CD4-positive, alpha-beta T cell (primary cell): ENCODE data around the gene MLXIPL. TPM values are rescaled to one million over a fixed set of nuclear protein-coding genes. Genes with fewer than 3 reads are reported as not detected.
"Not testable (repeated sequence)": the region's sequence is repeated elsewhere in the genome, so short reads cannot be mapped to it uniquely, and the experiment has no call there.

ENCODE experiments used
- ATAC-seq: fragments of 200-7000 bp; cut with Tn5 transposase; one replicate; pipeline ENCODE4 v1.10.0; 2022; ENCODE audit warnings: mild to moderate bottlenecking; ENCODE audit not compliant: poor library complexity
- CTCF ChIA-PET: fragments of 350-600 bp; sonication (Branson Sonifier 250); formaldehyde crosslinking; loops from one replicate; lab custom pipeline; 2021; ENCODE audit warnings: antibody characterized with exemption, inconsistent platforms; lab: Charles Lee
- POLR2A ChIA-PET: fragments of 350-600 bp; sonication (Branson Sonifier 250); formaldehyde crosslinking; loops from one replicate; lab custom pipeline; 2021; ENCODE audit warnings: antibody characterized with exemption, inconsistent platforms; lab: Charles Lee
- DNase-seq, 14 experiments: peaks; one replicate each; pipeline ENCODE4 v3.0.0-alpha.2; 2013 to 2020; ENCODE audit warnings: mixed read lengths in 2 of 14
- H3K27ac ChIP-seq, 2 donors: one replicate each; pipeline versions ENCODE4 v1.5.1 to v1.7.0; 2013; ENCODE audit warnings: low read length in 2 of 2, low read depth in 1 of 2, mild to moderate bottlenecking in 1 of 2
- H3K27me3 ChIP-seq, 2 experiments: 1 replicate in 1 of 2; 2 replicates in 1 of 2; pipeline versions ENCODE4 v1.6.1 to v1.7.0; 2013; ENCODE audit warnings: low read length in 2 of 2, control low read depth in 1 of 2, mild to moderate bottlenecking in 1 of 2, moderate library complexity in 1 of 2; ENCODE audit not compliant: insufficient read depth in 2 of 2, control insufficient read depth in 1 of 2
- H3K36me3 ChIP-seq: one replicate; pipeline ENCODE4 v1.6.1; 2013; ENCODE audit warnings: low read length, control low read depth; ENCODE audit not compliant: insufficient read depth
- H3K4me1 ChIP-seq: one replicate; pipeline ENCODE4 v1.6.1; 2013; ENCODE audit warnings: low read length, control low read depth; ENCODE audit not compliant: insufficient read depth
- H3K4me3 ChIP-seq: one replicate; pipeline ENCODE4 v1.5.1; 2013; ENCODE audit warnings: mild to moderate bottlenecking, low read length, moderate library complexity
- H3K9me3 ChIP-seq, 2 experiments: 1 replicate in 1 of 2; 2 replicates in 1 of 2; pipeline versions ENCODE4 v1.6.1 to v1.7.0; 2013; ENCODE audit warnings: low read length in 2 of 2, mild to moderate bottlenecking in 2 of 2, control low read depth in 1 of 2, moderate library complexity in 1 of 2; ENCODE audit not compliant: control insufficient read depth in 1 of 2, insufficient read depth in 1 of 2
- H3K27ac Mint-ChIP-seq: one replicate; pipeline ENCODE4 v1.8.0; 2020; ENCODE audit warnings: mixed read lengths
- H3K27me3 Mint-ChIP-seq: one replicate; pipeline ENCODE4 v1.8.0; 2021; ENCODE audit warnings: mixed read lengths
- H3K36me3 Mint-ChIP-seq: one replicate; pipeline ENCODE4 v1.8.0; 2021; ENCODE audit warnings: low read depth, mixed read lengths
- H3K4me1 Mint-ChIP-seq: one replicate; pipeline ENCODE4 v1.8.0; 2021; ENCODE audit warnings: low read depth, mixed read lengths
- H3K4me3 Mint-ChIP-seq: one replicate; pipeline ENCODE4 v1.8.0; 2020; ENCODE audit warnings: mild to moderate bottlenecking, mixed read lengths
- H3K9me3 Mint-ChIP-seq: one replicate; pipeline ENCODE4 v1.8.0; 2020; ENCODE audit warnings: mixed read lengths
- intact Hi-C, 2 experiments: fragments of 100-400 bp; cut with DNase I in 1 of 2; cut with micrococcal nuclease in 1 of 2; formaldehyde crosslinking; loops; one replicate each; pipeline versions ENCODE4 v1.15.1 to v1.9.0; 2023 to 2025; cut with DNase I, micrococcal nuclease
- total RNA-seq, 174 experiments: library from RNA in 2 of 174; stranded (reverse) in 2 of 174; gene quantifications; one replicate each; pipeline ENCODE4 v1.2.3 and lab custom pipeline; 2021 to 2026
- TF ChIP-seq, protein P1 (sequence below): fragments of 200-600 bp; IDR thresholded peaks from one replicate; pipeline ENCODE4 v1.8.0; 2022; ENCODE audit warnings: antibody characterized with exemption, mild to moderate bottlenecking

The MLXIPL gene
- total RNA-seq, 2 experiments from 2014 or later, result not detected

DNA sequence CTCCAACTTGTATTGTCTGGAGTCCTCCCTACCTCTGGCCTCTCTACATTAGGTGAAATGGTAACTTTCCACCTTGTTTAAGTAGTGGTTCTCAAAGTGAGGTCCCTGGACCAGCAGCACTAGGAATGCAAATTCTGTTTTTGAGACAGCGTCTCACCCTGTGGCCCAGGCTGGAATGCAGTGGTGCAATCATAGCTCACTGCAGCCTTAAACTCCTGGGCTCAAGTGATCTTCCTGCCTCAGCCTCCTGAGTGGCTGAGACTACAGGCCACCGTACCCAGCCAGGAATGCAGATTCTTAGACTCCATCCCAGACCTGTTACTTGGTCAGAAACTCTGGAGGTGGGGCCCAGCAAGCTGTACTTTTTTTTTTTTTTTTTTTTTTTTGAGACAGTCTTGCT lies 39.1 kb downstream of the MLXIPL start:
- CTCF ChIA-PET, result interaction anchor here (1.1 kb wide), 1 partner anchor 140 kb away, joined by 6 read pairs; no protein-coding TSS in a partner anchor
- POLR2A ChIA-PET, result interaction anchor here (0.8 kb wide), 1 partner anchor 28 kb away, joined by 3 read pairs; no protein-coding TSS in a partner anchor
- Mint-ChIP-seq H3K27ac (no peak overlapping the region), H3K36me3 (no peaks in the 10 kb centered on the region), H3K9me3 (no peaks in the 10 kb centered on the region), H3K4me3 (no peak overlapping the region), H3K27me3 (no peaks in the 10 kb centered on the region), H3K4me1 (peaks cover 5% of the 10 kb centered on the region)
- no peak for ATAC-seq
- no peaks in the 10 kb centered on the region for H3K36me3 ChIP-seq
- no peak for DNase-seq
- H3K4me1 ChIP-seq, result peaks cover 4% of the 10 kb centered on the region
- intact Hi-C loops, result no loop called here
- no peaks in the 10 kb centered on the region for H3K9me3 ChIP-seq
- no peak overlapping the region for H3K27ac ChIP-seq
- no peaks in the 10 kb centered on the region for H3K27me3 ChIP-seq
- TF ChIP-seq, protein P1, sequence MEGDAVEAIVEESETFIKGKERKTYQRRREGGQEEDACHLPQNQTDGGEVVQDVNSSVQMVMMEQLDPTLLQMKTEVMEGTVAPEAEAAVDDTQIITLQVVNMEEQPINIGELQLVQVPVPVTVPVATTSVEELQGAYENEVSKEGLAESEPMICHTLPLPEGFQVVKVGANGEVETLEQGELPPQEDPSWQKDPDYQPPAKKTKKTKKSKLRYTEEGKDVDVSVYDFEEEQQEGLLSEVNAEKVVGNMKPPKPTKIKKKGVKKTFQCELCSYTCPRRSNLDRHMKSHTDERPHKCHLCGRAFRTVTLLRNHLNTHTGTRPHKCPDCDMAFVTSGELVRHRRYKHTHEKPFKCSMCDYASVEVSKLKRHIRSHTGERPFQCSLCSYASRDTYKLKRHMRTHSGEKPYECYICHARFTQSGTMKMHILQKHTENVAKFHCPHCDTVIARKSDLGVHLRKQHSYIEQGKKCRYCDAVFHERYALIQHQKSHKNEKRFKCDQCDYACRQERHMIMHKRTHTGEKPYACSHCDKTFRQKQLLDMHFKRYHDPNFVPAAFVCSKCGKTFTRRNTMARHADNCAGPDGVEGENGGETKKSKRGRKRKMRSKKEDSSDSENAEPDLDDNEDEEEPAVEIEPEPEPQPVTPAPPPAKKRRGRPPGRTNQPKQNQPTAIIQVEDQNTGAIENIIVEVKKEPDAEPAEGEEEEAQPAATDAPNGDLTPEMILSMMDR, result no peak
- H3K4me3 ChIP-seq, result no peak overlapping the region

DNA sequence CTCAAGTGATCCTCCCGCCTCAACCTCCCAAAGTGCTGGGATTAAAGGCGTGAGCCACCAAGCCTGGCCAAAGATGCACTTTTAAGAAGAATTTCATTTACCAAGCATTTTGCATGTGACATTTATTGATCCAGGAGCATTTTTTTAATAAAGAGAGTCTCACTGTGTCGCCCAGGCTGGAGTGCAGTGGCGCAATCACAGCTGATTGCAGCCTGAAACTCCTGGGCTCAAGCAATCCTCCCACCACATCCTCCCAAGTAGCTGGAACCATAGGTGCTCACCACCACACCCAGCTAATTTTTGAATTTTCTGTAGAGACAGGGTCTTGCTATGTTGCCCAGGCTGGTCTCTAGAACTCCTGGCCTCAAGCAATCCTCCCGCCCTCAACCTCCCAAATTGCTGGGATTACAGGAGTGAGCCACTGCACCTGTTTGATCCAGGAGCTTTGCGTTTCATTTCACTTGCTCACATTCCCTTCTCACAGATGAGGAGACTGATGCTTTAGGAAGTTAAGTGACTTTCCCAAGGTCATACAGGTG lies 41.6 kb downstream of the MLXIPL start:
- H3K27ac Mint-ChIP-seq, result no peak overlapping the region
- no peak for ATAC-seq
- POLR2A ChIA-PET, result no interaction called here
- peaks cover 18% of the 10 kb centered on the region for H3K4me1 Mint-ChIP-seq
- no peaks in the 10 kb centered on the region for H3K27me3 Mint-ChIP-seq
- H3K36me3 Mint-ChIP-seq, result no peaks in the 10 kb centered on the region
- H3K4me3 Mint-ChIP-seq, result no peak overlapping the region
- Histone ChIP-seq H3K4me1 (peaks cover 13% of the 10 kb centered on the region), H3K36me3 (no peaks in the 10 kb centered on the region), H3K4me3 (no peak overlapping the region), H3K27me3 (no peaks in the 10 kb centered on the region), H3K9me3 (no peaks in the 10 kb centered on the region), H3K27ac (no peak overlapping the region)
- intact Hi-C loops, result no loop called here
- no peak for DNase-seq
- TF ChIP-seq, protein P1, result no peak
- H3K9me3 Mint-ChIP-seq, result no peaks in the 10 kb centered on the region
- CTCF ChIA-PET, result interaction anchor here (0.8 kb wide), 2 partner anchors 24 to 485 kb away, joined by 3 read pairs; no protein-coding TSS in a partner anchor

DNA sequence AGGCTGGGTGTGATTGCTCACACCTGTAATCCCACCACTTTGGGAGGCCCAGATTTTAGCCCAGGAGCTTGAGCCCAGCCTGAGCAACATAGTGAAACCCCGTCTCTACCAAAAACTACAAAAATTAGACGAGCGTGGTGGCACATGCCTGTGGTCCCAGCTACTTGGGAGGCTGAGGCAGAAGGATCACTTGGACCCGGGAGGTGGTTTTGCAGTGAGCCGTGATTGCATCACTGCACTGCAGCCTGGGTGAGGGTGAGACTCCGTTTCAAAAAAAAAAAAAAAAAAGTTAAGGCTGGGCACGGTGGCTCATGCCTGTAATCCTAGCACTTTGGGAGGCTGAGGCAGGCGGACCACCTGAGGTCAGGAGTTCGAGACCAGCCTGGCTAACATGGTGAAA lies 43.3 kb downstream of the MLXIPL start:
- ATAC-seq, H3K4me3 Mint-ChIP-seq, DNase-seq, H3K4me3 ChIP-seq, H3K27ac ChIP-seq, H3K9me3 ChIP-seq, H3K27me3 Mint-ChIP-seq, H3K36me3 ChIP-seq, H3K36me3 Mint-ChIP-seq, intact Hi-C loops, H3K9me3 Mint-ChIP-seq, H3K27me3 ChIP-seq, H3K27ac Mint-ChIP-seq, POLR2A ChIA-PET: not testable (repeated sequence)
- H3K4me1 ChIP-seq, result peaks cover 29% of the 10 kb centered on the region
- CTCF ChIA-PET, result interaction anchor here (0.7 kb wide), 1 partner anchor 16 kb away, joined by 3 read pairs; no protein-coding TSS in a partner anchor
- peaks cover 23% of the 10 kb centered on the region for H3K4me1 Mint-ChIP-seq
